HCT116 (cell line): ENCODE data around the gene ARNT2. TPM values are rescaled to one million over a fixed set of nuclear protein-coding genes. Genes with fewer than 3 reads are reported as not detected.

Source experiments
- ATAC-seq: fragments of 200-7000 bp; cut with Tn5 transposase; 2 replicates; pipeline ENCODE4 v1.9.1; 2020; ENCODE audit warnings: mild to moderate bottlenecking, moderate library complexity
- BruUV-seq: library from RNA; stranded (reverse); fragments of 400-500 nt; replicated peaks from 2 replicates; lab custom pipeline; 2021; lab: Mats Ljungman, UMichigan
- CTCF ChIA-PET: fragments of 300-600 bp; sonication (Branson Sonifier 250); formaldehyde crosslinking; loops from one replicate; lab custom pipeline; 2021; ENCODE audit warnings: antibody characterized with exemption; lab: Charles Lee
- POLR2A ChIA-PET: fragments of 300-600, 350-600 bp; sonication (Branson Sonifier 250); formaldehyde crosslinking; loops from one replicate; lab custom pipeline; 2021; ENCODE audit warnings: antibody characterized with exemption; lab: Charles Lee
- RAD21 ChIA-PET, 2 experiments: fragments of 300-600 bp; sonication (Branson Sonifier 250); formaldehyde crosslinking; loops; one replicate each; lab custom pipeline; 2023; ENCODE audit warnings: low total read pairs in 2 of 2; ENCODE audit not compliant: uncharacterized antibody in 2 of 2, unreplicated experiment in 2 of 2, low non-redundant PET in 1 of 2; lab: Charles Lee
- DNase-seq: peaks from one replicate; pipeline ENCODE4 v3.0.0-alpha.2; 2010; ENCODE audit warnings: low read depth, low spot score
- H2AFZ ChIP-seq: fragments of 200-600 bp; shearing (Covaris generic), sonication (generic); 2 replicates; pipeline ENCODE4 v1.6.1; 2017; ENCODE audit warnings: low read depth, mixed run types, mixed read lengths, antibody characterized with exemption, low read length; ENCODE audit not compliant: poor library complexity, severe bottlenecking
- H3K27ac ChIP-seq: 2 replicates; pipeline ENCODE4 v1.5.1; 2012; ENCODE audit warnings: low read depth, low read length
- H3K27me3 ChIP-seq: fragments of 200-600 bp; sonication (generic); 2 replicates; pipeline ENCODE4 v1.6.1; 2016; ENCODE audit warnings: mixed run types, low read length, mixed read lengths; ENCODE audit not compliant: insufficient read depth
- H3K36me3 ChIP-seq, 2 experiments: fragments of 200-500 bp in 1 of 2; fragments of 200-600 bp in 1 of 2; sonication (Bioruptor generic) in 1 of 2; sonication (generic) in 1 of 2; 2 replicates each; pipeline versions ENCODE4 v1.5.1 to v1.6.1; 2014 to 2016; ENCODE audit warnings: low read length in 2 of 2, inconsistent platforms in 1 of 2, mixed read lengths in 1 of 2, mixed run types in 1 of 2; ENCODE audit not compliant: insufficient read depth in 2 of 2, control insufficient read depth in 1 of 2
- H3K4me1 ChIP-seq, 2 experiments: fragments of 200-600 bp in 1 of 2; sonication (generic) in 1 of 2; 2 replicates each; pipeline versions ENCODE4 v1.5.1 to v1.6.1; 2012 to 2017; ENCODE audit warnings: low read length in 2 of 2, inconsistent platforms in 1 of 2, mild to moderate bottlenecking in 1 of 2, mixed read lengths in 1 of 2, mixed run types in 1 of 2, moderate library complexity in 1 of 2; ENCODE audit not compliant: insufficient read depth in 2 of 2, control insufficient read depth in 1 of 2
- H3K4me2 ChIP-seq: fragments of 200-600 bp; sonication (generic); 2 replicates; pipeline ENCODE4 v1.6.1; 2017; ENCODE audit warnings: mixed run types, low read length, mixed read lengths
- H3K4me3 ChIP-seq, 2 experiments: fragments of 200-600 bp in 1 of 2; sonication (generic) in 1 of 2; replicated peaks in 1 of 2; 2 replicates each; pipeline ENCODE4 v1.5.1; 2011 to 2016; ENCODE audit warnings: low read length in 2 of 2, control low read depth in 1 of 2, low read depth in 1 of 2, mild to moderate bottlenecking in 1 of 2, mixed read lengths in 1 of 2, mixed run types in 1 of 2
- H3K79me2 ChIP-seq: fragments of 200-600 bp; sonication (generic); 2 replicates; pipeline ENCODE4 v1.6.1; 2017; ENCODE audit warnings: mild to moderate bottlenecking, mixed run types, low read length, moderate library complexity, mixed read lengths; ENCODE audit not compliant: insufficient read depth
- H3K9ac ChIP-seq: fragments of 200-600 bp; sonication (generic); 2 replicates; pipeline ENCODE4 v1.6.1; 2016; ENCODE audit warnings: low read length, mixed read lengths
- H3K9me2 ChIP-seq: fragments of 200-600 bp; sonication (generic), shearing (Covaris generic); 2 replicates; pipeline ENCODE4 v1.6.1; 2017; ENCODE audit warnings: mixed run types, mild to moderate bottlenecking, moderate library complexity; ENCODE audit not compliant: insufficient read depth
- H3K9me3 ChIP-seq, 2 experiments: fragments of 200-500 bp in 1 of 2; fragments of 200-600 bp in 1 of 2; sonication (Bioruptor generic) in 1 of 2; sonication (generic) in 1 of 2; 2 replicates each; pipeline ENCODE4 v1.6.1; 2014 to 2017; ENCODE audit warnings: low read length in 2 of 2, mixed read lengths in 2 of 2, inconsistent platforms in 1 of 2, low read depth in 1 of 2, mild to moderate bottlenecking in 1 of 2, mixed run types in 1 of 2, moderate library complexity in 1 of 2; ENCODE audit not compliant: control insufficient read depth in 1 of 2, insufficient read depth in 1 of 2
- H4K20me1 ChIP-seq: fragments of 200-600 bp; sonication (generic), shearing (Covaris generic); 2 replicates; pipeline ENCODE4 v1.6.1; 2017; ENCODE audit warnings: mixed run types, mild to moderate bottlenecking, moderate library complexity; ENCODE audit not compliant: insufficient read depth
- EGR1 ChIP-seq: IDR thresholded peaks from 2 replicates; pipeline ENCODE4 v1.6.1; 2012; ENCODE audit warnings: low read depth
- ELF1 ChIP-seq: IDR thresholded peaks from 2 replicates; pipeline ENCODE4 v1.6.1; 2012; ENCODE audit warnings: low read depth, borderline replicate concordance
- POLR2A ChIP-seq: IDR thresholded peaks from 2 replicates; pipeline ENCODE4 v1.7.0; 2011; ENCODE audit warnings: borderline replicate concordance; ENCODE audit not compliant: insufficient read depth, insufficient read length; ENCODE audit errors: extremely low read depth
- REST ChIP-seq: IDR thresholded peaks from 2 replicates; pipeline ENCODE4 v1.6.1; 2012; ENCODE audit warnings: low read depth
- SRF ChIP-seq: IDR thresholded peaks from 2 replicates; pipeline ENCODE4 v1.6.1; 2012; ENCODE audit warnings: low read depth
- TCF7L2 ChIP-seq: IDR thresholded peaks from 2 replicates; pipeline ENCODE4 v1.7.0; 2011; ENCODE audit warnings: borderline replicate concordance, inconsistent platforms; ENCODE audit not compliant: insufficient read depth, insufficient read length; ENCODE audit errors: extremely low read depth
- intact Hi-C: fragments of 100-400 bp; cut with micrococcal nuclease; formaldehyde crosslinking; loops from 2 replicates; pipeline ENCODE4 v1.10.0; 2022
- total RNA-seq: library from RNA; stranded (reverse); gene quantifications from one replicate; pipeline ENCODE4 v1.2.1, GENCODE V29; 2021; ENCODE audit not compliant: unreplicated experiment
- TF ChIP-seq, protein P1 (sequence below): IDR thresholded peaks from 2 replicates; pipeline ENCODE4 v1.6.1; 2012
- TF ChIP-seq, protein P2 (sequence below), 3 experiments: fragments of 200-600 bp in 1 of 3; sonication (generic) in 1 of 3; IDR thresholded peaks in 2 of 3; conservative IDR thresholded peaks in 1 of 3; 2 replicates each; pipeline ENCODE4 v1.5.1; 2012 to 2017; ENCODE audit warnings: low read depth in 2 of 3, low read length in 2 of 3, antibody characterized with exemption in 1 of 3, borderline replicate concordance in 1 of 3, control low read depth in 1 of 3, mild to moderate bottlenecking in 1 of 3, mixed read lengths in 1 of 3, mixed run types in 1 of 3, moderate library complexity in 1 of 3; ENCODE audit not compliant: insufficient read depth in 1 of 3

The ARNT2 gene
- total RNA-seq, 1 experiment from 2014 or later: 3.0 TPM

DNA sequence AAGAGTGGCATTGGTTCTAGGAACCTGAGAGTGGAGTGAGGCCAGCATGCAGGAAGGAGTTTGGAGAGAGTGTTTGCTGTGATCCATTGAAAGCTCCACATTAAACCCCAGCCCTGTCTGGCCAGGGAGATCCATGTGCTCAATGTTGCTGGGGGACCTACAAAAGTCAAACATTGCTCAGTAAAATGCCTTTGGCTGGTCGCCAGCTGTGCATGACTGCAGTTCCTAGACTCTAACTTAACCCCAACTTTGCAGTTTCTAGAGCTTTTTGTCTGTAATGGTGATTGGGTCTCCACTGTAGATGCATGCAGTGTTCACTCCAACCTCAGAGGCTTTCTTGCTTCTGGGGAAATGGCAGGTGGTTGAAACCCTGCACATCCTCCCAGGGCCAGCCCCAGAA is 191.2 kb downstream of the ARNT2 start:
- Histone ChIP-seq H4K20me1 (no peaks in the 10 kb centered on the region), H3K27ac (no peak overlapping the region), H3K4me2 (no peak overlapping the region), H3K36me3 (no peaks in the 10 kb centered on the region), H3K79me2 (no peaks in the 10 kb centered on the region), H3K27me3 (no peaks in the 10 kb centered on the region), H2AFZ (no peak overlapping the region), H3K9ac (no peak overlapping the region), H3K9me3 (no peaks in the 10 kb centered on the region), H3K9me2 (no peaks in the 10 kb centered on the region), H3K4me3 (no peak overlapping the region), H3K4me1 (peaks cover 3 to 22% of the 10 kb centered on the region in 2 experiments; a peak in 3 of 4 replicates)
- TF ChIP-seq SRF (no peak), ELF1 (no peak), POLR2A (no peak), EGR1 (no peak), REST (no peak), TCF7L2 (no peak)
- TF ChIP-seq, protein P1, sequence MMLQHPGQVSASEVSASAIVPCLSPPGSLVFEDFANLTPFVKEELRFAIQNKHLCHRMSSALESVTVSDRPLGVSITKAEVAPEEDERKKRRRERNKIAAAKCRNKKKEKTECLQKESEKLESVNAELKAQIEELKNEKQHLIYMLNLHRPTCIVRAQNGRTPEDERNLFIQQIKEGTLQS: no peak
- TF ChIP-seq, protein P2, sequence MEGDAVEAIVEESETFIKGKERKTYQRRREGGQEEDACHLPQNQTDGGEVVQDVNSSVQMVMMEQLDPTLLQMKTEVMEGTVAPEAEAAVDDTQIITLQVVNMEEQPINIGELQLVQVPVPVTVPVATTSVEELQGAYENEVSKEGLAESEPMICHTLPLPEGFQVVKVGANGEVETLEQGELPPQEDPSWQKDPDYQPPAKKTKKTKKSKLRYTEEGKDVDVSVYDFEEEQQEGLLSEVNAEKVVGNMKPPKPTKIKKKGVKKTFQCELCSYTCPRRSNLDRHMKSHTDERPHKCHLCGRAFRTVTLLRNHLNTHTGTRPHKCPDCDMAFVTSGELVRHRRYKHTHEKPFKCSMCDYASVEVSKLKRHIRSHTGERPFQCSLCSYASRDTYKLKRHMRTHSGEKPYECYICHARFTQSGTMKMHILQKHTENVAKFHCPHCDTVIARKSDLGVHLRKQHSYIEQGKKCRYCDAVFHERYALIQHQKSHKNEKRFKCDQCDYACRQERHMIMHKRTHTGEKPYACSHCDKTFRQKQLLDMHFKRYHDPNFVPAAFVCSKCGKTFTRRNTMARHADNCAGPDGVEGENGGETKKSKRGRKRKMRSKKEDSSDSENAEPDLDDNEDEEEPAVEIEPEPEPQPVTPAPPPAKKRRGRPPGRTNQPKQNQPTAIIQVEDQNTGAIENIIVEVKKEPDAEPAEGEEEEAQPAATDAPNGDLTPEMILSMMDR (IDR thresholded peaks at IDR 0.05 in 2 of 3, conservative IDR thresholded peaks at IDR 0.05 in 1 of 3; ENCODE audit: borderline replicate concordance in 1 of 3, insufficient read depth in 1 of 3, low read depth in 2 of 3, low read length in 2 of 3): no peak
- POLR2A ChIA-PET: no interaction called here
- no peak for DNase-seq
- no TSS peak for BruUV-seq
- ATAC-seq: no peak
- RAD21 ChIA-PET: no interaction called here
- intact Hi-C loops: no loop called here
- CTCF ChIA-PET: no interaction called here
